ENCODE measurements around the gene BAMBI. TPM values are rescaled to one million over a fixed set of nuclear protein-coding genes. Genes with fewer than 3 reads are reported as not detected.

The BAMBI gene
- total RNA-seq, 2 experiments from 2014 or later: 2.5 to 2.9 TPM

- Histone ChIP-seq H3K9me3 (ENCODE audit: control insufficient read depth in 1 of 2, insufficient read depth in 1 of 2, low read length in 2 of 2) (no peaks in the 10 kb centered on the region), H3K4me1 (ENCODE audit: insufficient read depth, low read length) (no peaks in the 10 kb centered on the region), H3K27ac (ENCODE audit: low read depth in 1 of 2, low read length in 2 of 2) (no peak overlapping the region), H3K36me3 (ENCODE audit: insufficient read depth, low read length) (no peaks in the 10 kb centered on the region), H3K27me3 (ENCODE audit: control insufficient read depth in 1 of 2, insufficient read depth in 2 of 2, low read length in 2 of 2) (no peaks in the 10 kb centered on the region), H3K4me3 (ENCODE audit: low read length) (no peak overlapping the region)
- intact Hi-C loops (cut with DNase I, micrococcal nuclease): no loop called here
- no peak for ATAC-seq (ENCODE audit: poor library complexity)
- Mint-ChIP-seq H3K27me3 (peaks cover 19% of the 10 kb centered on the region), H3K4me1 (ENCODE audit: low read depth) (no peaks in the 10 kb centered on the region), H3K27ac (no peak overlapping the region), H3K9me3 (no peaks in the 10 kb centered on the region), H3K4me3 (no peak overlapping the region), H3K36me3 (ENCODE audit: low read depth) (no peaks in the 10 kb centered on the region)
- POLR2A ChIA-PET: no interaction called here
- CTCF ChIA-PET: interaction anchor here (0.7 kb wide), 1 partner anchor 104 kb away, joined by 3 read pairs; no protein-coding TSS in a partner anchor
- DNase-seq: no peak
- TF ChIP-seq, protein P1, sequence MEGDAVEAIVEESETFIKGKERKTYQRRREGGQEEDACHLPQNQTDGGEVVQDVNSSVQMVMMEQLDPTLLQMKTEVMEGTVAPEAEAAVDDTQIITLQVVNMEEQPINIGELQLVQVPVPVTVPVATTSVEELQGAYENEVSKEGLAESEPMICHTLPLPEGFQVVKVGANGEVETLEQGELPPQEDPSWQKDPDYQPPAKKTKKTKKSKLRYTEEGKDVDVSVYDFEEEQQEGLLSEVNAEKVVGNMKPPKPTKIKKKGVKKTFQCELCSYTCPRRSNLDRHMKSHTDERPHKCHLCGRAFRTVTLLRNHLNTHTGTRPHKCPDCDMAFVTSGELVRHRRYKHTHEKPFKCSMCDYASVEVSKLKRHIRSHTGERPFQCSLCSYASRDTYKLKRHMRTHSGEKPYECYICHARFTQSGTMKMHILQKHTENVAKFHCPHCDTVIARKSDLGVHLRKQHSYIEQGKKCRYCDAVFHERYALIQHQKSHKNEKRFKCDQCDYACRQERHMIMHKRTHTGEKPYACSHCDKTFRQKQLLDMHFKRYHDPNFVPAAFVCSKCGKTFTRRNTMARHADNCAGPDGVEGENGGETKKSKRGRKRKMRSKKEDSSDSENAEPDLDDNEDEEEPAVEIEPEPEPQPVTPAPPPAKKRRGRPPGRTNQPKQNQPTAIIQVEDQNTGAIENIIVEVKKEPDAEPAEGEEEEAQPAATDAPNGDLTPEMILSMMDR (IDR thresholded peaks at IDR 0.05): no peak
Measured at GRCh38 chr10:28713626-28714352, 36.5 kb downstream of the BAMBI start.

DNA sequence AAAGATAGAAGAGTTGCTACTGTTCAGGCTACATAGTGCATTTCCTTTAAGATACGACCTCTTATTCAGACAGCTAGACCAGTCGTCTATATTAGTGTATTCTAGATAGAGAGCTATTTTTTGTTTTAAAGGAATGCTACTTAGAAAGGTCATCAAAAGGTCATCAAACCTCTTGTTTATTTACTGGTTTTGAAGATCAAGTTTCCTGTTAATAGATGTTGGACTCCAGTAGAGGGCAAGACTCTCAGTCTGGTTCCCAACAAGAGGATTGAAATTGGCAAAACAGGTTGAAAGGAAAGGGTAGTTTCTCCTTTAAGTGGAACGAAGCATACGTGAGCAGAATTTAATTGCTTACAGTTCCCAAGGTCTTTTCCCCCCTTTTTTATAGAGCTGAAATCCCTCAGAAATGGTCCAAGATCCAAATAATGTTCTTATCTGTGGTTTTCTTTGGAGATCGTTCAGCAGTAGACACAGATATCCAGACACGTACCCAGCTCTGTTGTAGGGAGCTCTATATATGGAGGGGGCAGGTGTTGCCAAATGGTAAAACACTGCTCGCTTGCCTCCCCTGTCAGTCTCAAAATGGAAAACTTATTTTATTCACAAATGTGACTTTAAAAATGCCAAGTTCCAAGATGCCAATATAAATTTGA, 37.2 kb downstream of the BAMBI start:
- Histone ChIP-seq H3K4me1 (ENCODE audit: insufficient read depth, low read length) (no peaks in the 10 kb centered on the region), H3K27me3 (ENCODE audit: control insufficient read depth in 1 of 2, insufficient read depth in 2 of 2, low read length in 2 of 2) (no peaks in the 10 kb centered on the region), H3K27ac (ENCODE audit: low read depth in 1 of 2, low read length in 2 of 2) (no peak overlapping the region), H3K36me3 (ENCODE audit: insufficient read depth, low read length) (no peaks in the 10 kb centered on the region), H3K4me3 (ENCODE audit: low read length) (no peak overlapping the region), H3K9me3 (ENCODE audit: control insufficient read depth in 1 of 2, insufficient read depth in 1 of 2, low read length in 2 of 2) (no peaks in the 10 kb centered on the region)
- TF ChIP-seq, protein P1 (IDR thresholded peaks at IDR 0.05): no peak
- POLR2A ChIA-PET: no interaction called here
- DNase-seq: no peak
- Mint-ChIP-seq H3K4me1 (ENCODE audit: low read depth) (no peaks in the 10 kb centered on the region), H3K36me3 (ENCODE audit: low read depth) (no peaks in the 10 kb centered on the region), H3K4me3 (no peak overlapping the region), H3K9me3 (no peaks in the 10 kb centered on the region), H3K27me3 (peaks cover 23% of the 10 kb centered on the region), H3K27ac (no peak overlapping the region)
- CTCF ChIA-PET: interaction anchor here (0.6 to 0.7 kb wide), 2 partner anchors 19 to 103 kb away, joined by 3 read pairs; no protein-coding TSS in a partner anchor
- intact Hi-C loops (cut with DNase I, micrococcal nuclease): no loop called here
- ATAC-seq (ENCODE audit: poor library complexity): no peak

GRCh38 chr10:28715246-28715645, 37.9 kb downstream of the BAMBI start:
- H3K27ac Mint-ChIP-seq: no peak overlapping the region
- ChIA-PET CTCF (no interaction called here), POLR2A (no interaction called here)
- H3K4me3 Mint-ChIP-seq: no peak overlapping the region
- Histone ChIP-seq H3K9me3 (ENCODE audit: control insufficient read depth in 1 of 2, insufficient read depth in 1 of 2, low read length in 2 of 2) (no peaks in the 10 kb centered on the region), H3K27me3 (ENCODE audit: control insufficient read depth in 1 of 2, insufficient read depth in 2 of 2, low read length in 2 of 2) (no peaks in the 10 kb centered on the region), H3K36me3 (ENCODE audit: insufficient read depth, low read length) (no peaks in the 10 kb centered on the region), H3K4me1 (ENCODE audit: insufficient read depth, low read length) (no peaks in the 10 kb centered on the region), H3K27ac (ENCODE audit: low read depth in 1 of 2, low read length in 2 of 2) (no peak overlapping the region), H3K4me3 (ENCODE audit: low read length) (no peak overlapping the region)
- ATAC-seq (ENCODE audit: poor library complexity) (no peak), DNase-seq (no peak)
- intact Hi-C loops (cut with DNase I, micrococcal nuclease): no loop called here
- H3K27me3 Mint-ChIP-seq: peaks cover 30% of the 10 kb centered on the region
- H3K4me1 Mint-ChIP-seq (ENCODE audit: low read depth): no peaks in the 10 kb centered on the region
- H3K36me3 Mint-ChIP-seq (ENCODE audit: low read depth): no peaks in the 10 kb centered on the region
- H3K9me3 Mint-ChIP-seq: no peaks in the 10 kb centered on the region
- TF ChIP-seq, protein P1 (IDR thresholded peaks at IDR 0.05): no peak
